GM12878 (cell line): ENCODE measurements around the gene GIGYF2. TPM values are rescaled to one million over a fixed set of nuclear protein-coding genes. Genes with fewer than 3 reads are reported as not detected.

Source experiments
- ATAC-seq: fragments of 200-7000 bp; cut with Tn5 transposase; 3 replicates; pipeline ENCODE4 v1.9.1; 2020; ENCODE audit warnings: mild to moderate bottlenecking, moderate library complexity
- BruUV-seq: library from RNA; stranded (reverse); fragments of 400-500 nt; replicated peaks from 2 replicates; lab custom pipeline; 2021; lab: Mats Ljungman, UMichigan
- CTCF ChIA-PET: fragments of 300-600 bp; sonication (Branson Sonifier 250); formaldehyde crosslinking; extraction: SDS; loops from one replicate; lab custom pipeline; 2021; ENCODE audit warnings: inconsistent platforms; lab: Yijun Ruan, JAX
- POLR2A ChIA-PET: fragments of 350-600 bp; formaldehyde crosslinking; extraction: SDS; loops from one replicate; lab custom pipeline; 2021; ENCODE audit warnings: inconsistent platforms; lab: Charles Lee
- RAD21 ChIA-PET: fragments of 300-600 bp; sonication (Branson Sonifier 250); formaldehyde crosslinking; loops from one replicate; lab custom pipeline; 2023; ENCODE audit warnings: antibody characterized with exemption; ENCODE audit not compliant: unreplicated experiment; lab: Charles Lee
- SMC1A ChIA-PET: fragments of 300-600 bp; sonication (Branson Sonifier 250); formaldehyde crosslinking; loops from one replicate; lab custom pipeline; 2023; ENCODE audit not compliant: unreplicated experiment, uncharacterized antibody; lab: Charles Lee
- DNase-seq: peaks from one replicate; pipeline ENCODE4 v3.0.0-alpha.2; 2011; ENCODE audit warnings: low read depth, low spot score
- FAIRE-seq: peaks from 3 replicates; lab custom pipeline; 2011; peaks lifted over from hg19 to GRCh38; lab: Jason Lieb, UNC
- H2AFZ ChIP-seq: 2 replicates; pipeline ENCODE4 v1.6.0; 2011; ENCODE audit warnings: low read depth, low read length, control low read depth; ENCODE audit not compliant: control insufficient read depth
- H3K27ac ChIP-seq: 2 replicates; pipeline ENCODE4 v1.5.1; 2011; ENCODE audit warnings: control low read depth; ENCODE audit not compliant: control insufficient read depth, insufficient read depth
- H3K27me3 ChIP-seq, 2 experiments: replicated peaks in 1 of 2; 2 replicates each; pipeline versions ENCODE4 v1.6.0 to v1.6.1; 2011; ENCODE audit warnings: low read length in 1 of 2; ENCODE audit not compliant: control insufficient read depth in 2 of 2, insufficient read depth in 2 of 2
- H3K36me3 ChIP-seq, 2 experiments: 2 replicates each; pipeline ENCODE4 v1.5.1; 2011; ENCODE audit warnings: low read length in 1 of 2; ENCODE audit not compliant: control insufficient read depth in 2 of 2, insufficient read depth in 2 of 2
- H3K4me1 ChIP-seq: 2 replicates; pipeline ENCODE4 v1.6.1; 2011; ENCODE audit warnings: mild to moderate bottlenecking, low read length, moderate library complexity, mixed read lengths; ENCODE audit not compliant: control insufficient read depth, insufficient read depth
- H3K4me2 ChIP-seq: 2 replicates; pipeline ENCODE4 v1.6.0; 2011; ENCODE audit warnings: control low read depth; ENCODE audit not compliant: control insufficient read depth, insufficient read depth
- H3K4me3 ChIP-seq: fragments of 200-600 bp; sonication (generic); 2 replicates; pipeline ENCODE4 v1.5.1; 2016
- H3K79me2 ChIP-seq: 2 replicates; pipeline ENCODE4 v1.6.0; 2011; ENCODE audit warnings: low read length; ENCODE audit not compliant: control insufficient read depth, insufficient read depth
- H3K9ac ChIP-seq: 2 replicates; pipeline ENCODE4 v1.8.0; 2011; ENCODE audit warnings: low read length, control low read depth, mixed read lengths; ENCODE audit not compliant: control insufficient read depth, insufficient read depth
- H3K9me3 ChIP-seq: replicated peaks from 3 replicates; pipeline ENCODE4 v1.5.1; 2011; ENCODE audit warnings: mild to moderate bottlenecking, low read length; ENCODE audit not compliant: control insufficient read depth, insufficient read depth
- H4K20me1 ChIP-seq: 2 replicates; pipeline ENCODE4 v1.6.0; 2011; ENCODE audit not compliant: control insufficient read depth, insufficient read depth
- CBX3 ChIP-seq: fragments of 200-600 bp; sonication (generic); IDR thresholded peaks from 2 replicates; pipeline ENCODE4 v1.6.1; 2016; ENCODE audit warnings: low read depth, borderline replicate concordance
- CEBPZ ChIP-seq: fragments of 150-350 bp; IDR thresholded peaks from 2 replicates; pipeline ENCODE4 v1.6.1; 2016; ENCODE audit warnings: low read depth, low read length
- CHD4 ChIP-seq: fragments of 200-600 bp; sonication (generic); IDR thresholded peaks from 2 replicates; pipeline ENCODE4 v1.6.1; 2016; ENCODE audit warnings: mild to moderate bottlenecking
- GABPA ChIP-seq: IDR thresholded peaks from 2 replicates; pipeline ENCODE4 v1.6.1; 2014; ENCODE audit warnings: antibody characterized with exemption, low read depth, mild to moderate bottlenecking, inconsistent platforms
- IRF3 ChIP-seq: fragments of 450-650 bp; IDR thresholded peaks from 2 replicates; pipeline ENCODE4 v1.6.1; 2014; ENCODE audit warnings: mild to moderate bottlenecking
- IRF5 ChIP-seq: fragments of 450-650 bp; IDR thresholded peaks from 2 replicates; pipeline ENCODE4 v1.6.1; 2017; ENCODE audit warnings: borderline replicate concordance
- MYB ChIP-seq: fragments of 150-350 bp; IDR thresholded peaks from 2 replicates; pipeline ENCODE4 v1.6.1; 2014; ENCODE audit warnings: mild to moderate bottlenecking, low read depth, low read length, borderline replicate concordance
- NBN ChIP-seq: fragments of 450-650 bp; IDR thresholded peaks from 2 replicates; pipeline ENCODE4 v1.6.1; 2016
- POLR2A ChIP-seq: IDR thresholded peaks from 2 replicates; pipeline ENCODE4 v1.6.1; 2011; ENCODE audit warnings: low read depth, mild to moderate bottlenecking, low read length
- RAD21 ChIP-seq: IDR thresholded peaks from 2 replicates; pipeline ENCODE4 v1.6.1; 2011; ENCODE audit warnings: mild to moderate bottlenecking, low read depth, low read length, moderate library complexity; ENCODE audit not compliant: insufficient read depth
- SREBF1 ChIP-seq: IDR thresholded peaks from 2 replicates; pipeline ENCODE4 v1.6.1; 2012; ENCODE audit warnings: mild to moderate bottlenecking, low read length
- STAT3 ChIP-seq: IDR thresholded peaks from 2 replicates; pipeline ENCODE4 v1.6.1; 2011; ENCODE audit warnings: low read depth, low read length, improper control_type of control experiment
- TARDBP ChIP-seq: IDR thresholded peaks from 2 replicates; pipeline ENCODE4 v1.6.1; 2016; ENCODE audit warnings: borderline replicate concordance
- USF1 ChIP-seq: IDR thresholded peaks from 2 replicates; pipeline ENCODE4 v1.6.1; 2011; ENCODE audit warnings: borderline replicate concordance, low read depth, mild to moderate bottlenecking, moderate library complexity, mixed read lengths, low read length; ENCODE audit not compliant: insufficient read depth; ENCODE audit errors: extremely low read length
- WRNIP1 ChIP-seq: IDR thresholded peaks from 2 replicates; pipeline ENCODE4 v1.6.1; 2011; ENCODE audit warnings: low read depth, low read length, improper control_type of control experiment, borderline replicate concordance
- WGBS: methylation state at CpG from one replicate; pipeline ENCODE4 v1.1.6; 2016; ENCODE audit warnings: low lambda C conversion rate; ENCODE audit not compliant: insufficient replicate concordance, insufficient coverage; ENCODE audit errors: missing lambda C conversion rate; 5-methylcytosine and 5-hydroxymethylcytosine counted together
- in situ Hi-C: fragments of 300-500 bp; cut with MboI; formaldehyde crosslinking; loops from 9 replicates; pipeline ENCODE4 v1.14.3; 2018; ENCODE audit warnings: mixed read lengths
- intact Hi-C: fragments of 100-400 bp; cut with micrococcal nuclease; formaldehyde crosslinking; loops from one replicate; pipeline ENCODE4 v1.14.2; 2022; ENCODE audit not compliant: unreplicated experiment
- polyA plus RNA-seq, 11 experiments: library from polyadenylated mRNA; depleted of rRNA in 4 of 11; unstranded in 6 of 11; stranded (reverse) in 5 of 11; fragments of >200 nt; fragmentation: Nextera tagmentation in 4 of 11; fragmentation: Illumina TruSeq in 1 of 11; extraction: Ambion mirVana in 4 of 11; extraction: Trizol in 1 of 11; gene quantifications; 1 replicate in 1 of 11; 2 replicates in 10 of 11; pipeline versions ENCODE4 v1.2.1 to v1.2.3, GENCODE V29; 2011 to 2016; ENCODE audit warnings: inconsistent platforms in 2 of 11, missing spikeins in 2 of 11, low read depth in 1 of 11
- total RNA-seq, 4 experiments: library from RNA; depleted of rRNA in 3 of 4; stranded (reverse); fragments of >200 nt in 3 of 4; fragmentation: Illumina TruSeq in 1 of 4; extraction: Trizol in 1 of 4; gene quantifications; 2 replicates each; pipeline versions ENCODE4 v1.2.1 to v1.2.3, GENCODE V29; 2013 to 2021
- TF ChIP-seq, protein P1 (sequence below): fragments of 450-650 bp; IDR thresholded peaks from 2 replicates; pipeline ENCODE4 v1.6.1; 2017; ENCODE audit warnings: mild to moderate bottlenecking, low read depth, inconsistent platforms; ENCODE audit not compliant: poor library complexity, severe bottlenecking

The GIGYF2 gene
- total and polyA plus RNA-seq, 10 of the 15 experiments (the other 5 are each of a cell fraction or from before 2014, with no cell fraction given), result 12.2 to 47.2 (median 39.0) TPM

DNA sequence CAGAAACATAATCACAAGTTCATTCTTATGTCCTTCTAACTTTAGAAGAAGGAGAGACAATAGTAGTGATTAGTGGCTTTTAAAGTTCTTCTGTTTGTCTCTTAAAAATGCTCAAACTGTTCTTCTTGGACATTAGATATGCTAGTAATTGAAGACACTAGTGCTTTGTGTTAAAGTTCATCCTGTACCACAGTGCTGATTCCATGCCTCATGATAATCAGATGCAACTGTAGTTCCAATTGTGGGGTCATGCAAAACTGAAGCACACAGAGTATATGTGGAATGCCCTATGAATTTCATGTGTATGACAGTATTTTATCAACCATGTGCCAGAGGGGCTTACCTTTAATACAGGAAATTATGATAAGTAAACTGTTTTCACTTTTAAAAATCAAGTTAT is 90.7 kb downstream of the GIGYF2 start (continued):
- TF ChIP-seq IRF3, result no peak
- TF ChIP-seq RAD21, result no peak
- TF ChIP-seq SREBF1, result no peak
- TF ChIP-seq POLR2A, result no peak

DNA sequence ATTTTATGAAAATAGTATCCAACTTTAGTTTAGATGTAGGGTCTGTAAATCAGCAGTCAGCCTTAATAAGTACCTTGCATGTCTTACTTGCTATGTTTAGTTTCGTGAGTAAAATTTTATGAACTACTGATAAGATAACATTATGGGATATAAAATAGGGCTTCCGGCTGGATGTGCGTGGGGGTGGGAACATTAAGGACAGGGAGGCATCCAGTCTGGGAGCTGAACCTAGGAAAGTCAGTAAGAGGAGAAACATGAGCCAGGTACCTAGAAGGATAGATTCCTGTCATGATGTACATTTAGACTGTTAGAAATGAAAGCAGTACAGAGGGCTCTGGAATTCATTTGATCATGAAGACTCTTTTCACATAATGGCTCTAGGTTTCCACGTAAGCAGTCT is 92.0 kb downstream of the GIGYF2 start:
- CTCF ChIA-PET, result no interaction called here
- intact Hi-C loops, result no loop called here
- TF ChIP-seq GABPA, result no peak
- TF ChIP-seq CEBPZ, result no peak
- no peak for TF ChIP-seq USF1
- no peak for TF ChIP-seq TARDBP
- no peak for TF ChIP-seq CBX3
- TF ChIP-seq MYB, result no peak
- TF ChIP-seq, protein P1, sequence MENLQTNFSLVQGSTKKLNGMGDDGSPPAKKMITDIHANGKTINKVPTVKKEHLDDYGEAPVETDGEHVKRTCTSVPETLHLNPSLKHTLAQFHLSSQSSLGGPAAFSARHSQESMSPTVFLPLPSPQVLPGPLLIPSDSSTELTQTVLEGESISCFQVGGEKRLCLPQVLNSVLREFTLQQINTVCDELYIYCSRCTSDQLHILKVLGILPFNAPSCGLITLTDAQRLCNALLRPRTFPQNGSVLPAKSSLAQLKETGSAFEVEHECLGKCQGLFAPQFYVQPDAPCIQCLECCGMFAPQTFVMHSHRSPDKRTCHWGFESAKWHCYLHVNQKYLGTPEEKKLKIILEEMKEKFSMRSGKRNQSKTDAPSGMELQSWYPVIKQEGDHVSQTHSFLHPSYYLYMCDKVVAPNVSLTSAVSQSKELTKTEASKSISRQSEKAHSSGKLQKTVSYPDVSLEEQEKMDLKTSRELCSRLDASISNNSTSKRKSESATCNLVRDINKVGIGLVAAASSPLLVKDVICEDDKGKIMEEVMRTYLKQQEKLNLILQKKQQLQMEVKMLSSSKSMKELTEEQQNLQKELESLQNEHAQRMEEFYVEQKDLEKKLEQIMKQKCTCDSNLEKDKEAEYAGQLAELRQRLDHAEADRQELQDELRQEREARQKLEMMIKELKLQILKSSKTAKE, result no peak
- TF ChIP-seq NBN, result no peak
- no peak for TF ChIP-seq IRF5
- no peak for TF ChIP-seq CHD4
- no peak for TF ChIP-seq STAT3
- no peak for TF ChIP-seq WRNIP1

More for the DNA sequence above, 92.0 kb downstream of the GIGYF2 start:
- Histone ChIP-seq H4K20me1 (no peaks in the 10 kb centered on the region), H3K4me2 (no peak overlapping the region), H3K36me3 (peaks cover 3 to 29% of the 10 kb centered on the region in 2 experiments), H2AFZ (no peak overlapping the region), H3K4me1 (no peaks in the 10 kb centered on the region), H3K79me2 (no peaks in the 10 kb centered on the region), H3K4me3 (no peak overlapping the region), H3K9ac (no peak overlapping the region), H3K27me3 (no peaks in the 10 kb centered on the region), H3K9me3 (no peaks in the 10 kb centered on the region), H3K27ac (no peak overlapping the region)
- ChIA-PET SMC1A (no interaction called here), POLR2A (no interaction called here), RAD21 (no interaction called here)
- BruUV-seq, result no TSS peak
- ATAC-seq (no peak), FAIRE-seq (no peak), DNase-seq (no peak)
- WGBS, result 96% methylated on average over 4 of the region's 4 CpGs
- in situ Hi-C loops, result no loop called here
